ENCODE data around the gene CDKN2B-AS1. TPM values are rescaled to one million over a fixed set of nuclear protein-coding genes. Genes with fewer than 3 reads are reported as not detected.

Gene CDKN2B-AS1
- total RNA-seq, 1 experiment from 2014 or later, result not detected

- DNase-seq, result no peak
- no peak overlapping the region for H3K18ac ChIP-seq (ENCODE audit: insufficient read length, low read depth, low read length)
- no peak overlapping the region for H3K56ac ChIP-seq (ENCODE audit: insufficient read length, low read depth, low read length)
- H4K20me1 ChIP-seq (ENCODE audit: control insufficient read depth, insufficient read depth, insufficient read length), result no peaks in the 10 kb centered on the region
- H2BK15ac ChIP-seq (ENCODE audit: low read depth, low read length), result no peak overlapping the region
- no peak overlapping the region for H2BK12ac ChIP-seq (ENCODE audit: insufficient read length, low read depth, low read length)
- H2BK120ac ChIP-seq (ENCODE audit: low read depth, low read length, poor library complexity, severe bottlenecking), result no peak overlapping the region
- H2AK5ac ChIP-seq (ENCODE audit: insufficient read length, low read length), result no peak overlapping the region
- H4K8ac ChIP-seq (replicated peaks; ENCODE audit: insufficient read length, low read depth, low read length), result no peak overlapping the region
- no peaks in the 10 kb centered on the region for H3K9me3 ChIP-seq (ENCODE audit: control insufficient read depth, low read depth, low read length)
- H2AFZ ChIP-seq (ENCODE audit: low read length), result no peak overlapping the region
- no peak overlapping the region for H3K4ac ChIP-seq (ENCODE audit: low read depth, low read length)
- no peak overlapping the region for H3K23ac ChIP-seq (ENCODE audit: insufficient read length, low read depth, low read length)
- WGBS (ENCODE audit: extremely low coverage, insufficient read length, low lambda C conversion rate), result no CpG with 5 or more reads among the region's 1 CpG
- H2BK20ac ChIP-seq (ENCODE audit: low read depth, low read length, poor library complexity, severe bottlenecking), result no peak overlapping the region
- no peak overlapping the region for H2BK5ac ChIP-seq (ENCODE audit: insufficient read length, low read length)
- no peaks in the 10 kb centered on the region for H3K9me3 Mint-ChIP-seq
- no peak overlapping the region for H3K27ac Mint-ChIP-seq
- no peak for TF ChIP-seq CTCF (conservative IDR thresholded peaks at IDR 0.05)
- H4K91ac ChIP-seq (ENCODE audit: insufficient read length, low read depth, low read length), result no peak overlapping the region
- peaks cover 2 to 6% of the 10 kb centered on the region in 2 experiments for H3K4me1 Mint-ChIP-seq
- H3K79me1 ChIP-seq (ENCODE audit: insufficient read depth, low read depth, low read length, poor library complexity, severe bottlenecking), result no peaks in the 10 kb centered on the region
- no peak overlapping the region for H3K14ac ChIP-seq (ENCODE audit: insufficient read depth, low read length)
- no peak overlapping the region for H3K4me2 ChIP-seq (ENCODE audit: insufficient read depth, insufficient read length, low read length)
- no peaks in the 10 kb centered on the region for H3K23me2 ChIP-seq (ENCODE audit: insufficient read length, low read depth, low read length, poor library complexity, severe bottlenecking)
- H4K5ac ChIP-seq (ENCODE audit: insufficient read length, low read depth, low read length), result no peak overlapping the region
- H3K27me3 Mint-ChIP-seq (ENCODE audit: low read depth), result no peaks in the 10 kb centered on the region
- H3K79me2 ChIP-seq (ENCODE audit: insufficient read depth, low read length), result no peaks in the 10 kb centered on the region
- no peak overlapping the region for H3T11ph ChIP-seq (ENCODE audit: low read length)
- H3K27ac ChIP-seq (ENCODE audit: insufficient read length, low read depth, low read length), result no peak overlapping the region
- no peaks in the 10 kb centered on the region for H3K36me3 Mint-ChIP-seq (ENCODE audit: insufficient read depth in 1 of 3, low read depth in 3 of 3)
- H3K4me1 ChIP-seq (ENCODE audit: insufficient read depth, low read length), result no peaks in the 10 kb centered on the region
- H3K4me3 Mint-ChIP-seq, result no peak overlapping the region
- H3K9ac ChIP-seq (ENCODE audit: extremely low read depth, insufficient read length, low read length), result no peak overlapping the region
- H3K27me3 ChIP-seq (ENCODE audit: insufficient read depth, low read length), result no peaks in the 10 kb centered on the region
Measured at GRCh38 chr9:22073349-22073748, 78.8 kb downstream of the CDKN2B-AS1 start.

Data from H9 (cell line).